Measurements from ENCODE around the gene GRK1.

The GRK1 gene

DNA sequence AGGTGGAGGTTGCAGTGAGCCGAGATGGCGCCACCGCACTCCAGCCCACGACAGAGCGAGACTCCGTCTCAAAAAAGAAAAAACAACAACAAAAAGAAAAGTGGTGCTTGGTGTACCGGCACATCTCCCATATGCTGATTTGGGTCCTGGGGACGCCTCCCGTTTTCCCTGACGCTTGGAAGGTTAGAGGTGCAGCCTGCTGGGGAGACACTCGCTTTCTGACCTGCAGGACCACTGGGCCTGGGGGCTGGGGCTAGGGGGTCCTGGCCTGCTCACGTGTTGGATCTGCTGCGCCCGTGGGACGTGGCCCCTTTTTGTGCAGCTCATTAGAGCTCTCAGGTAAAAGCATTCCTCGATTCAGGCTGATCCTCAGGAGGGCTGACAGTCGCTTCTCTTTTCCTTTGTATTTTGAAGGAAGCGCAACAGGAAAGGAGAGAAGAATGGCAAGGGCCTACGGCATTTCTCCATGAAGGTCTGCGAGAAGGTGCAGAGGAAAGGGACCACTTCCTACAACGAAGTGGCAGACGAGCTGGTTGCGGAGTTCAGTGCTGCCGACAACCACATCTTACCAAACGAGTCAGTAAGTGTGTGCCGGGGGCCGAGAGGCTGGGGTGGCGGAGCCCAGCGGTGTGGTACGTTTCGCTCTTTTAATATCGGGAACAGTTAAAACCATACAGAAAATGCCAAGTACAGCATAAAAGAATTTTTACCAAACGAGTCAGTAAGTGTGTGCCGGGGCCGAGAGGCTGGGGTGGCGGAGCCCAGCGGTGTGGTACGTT, 34.1 kb upstream of the GRK1 start:
- DNase-seq (ENCODE audit: low read depth, low spot score), result no peak

DNA sequence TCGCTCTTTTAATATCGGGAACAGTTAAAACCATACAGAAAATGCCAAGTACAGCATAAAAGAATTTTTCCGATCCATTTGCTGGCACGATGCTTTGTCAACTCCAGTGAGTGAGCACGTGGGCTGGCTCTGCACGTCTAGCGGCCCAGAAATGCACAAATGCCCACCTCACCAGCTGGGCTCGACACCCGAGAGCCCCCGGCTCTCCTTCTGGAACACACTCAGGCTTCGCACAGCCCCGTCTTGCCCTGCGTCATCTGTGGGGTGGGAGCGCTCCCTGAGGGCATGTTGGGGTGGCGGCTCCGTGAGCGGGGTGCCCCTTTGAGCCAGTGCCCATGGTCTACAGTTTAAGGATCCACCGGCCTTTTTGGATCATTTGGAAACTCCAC, 33.5 kb upstream of the GRK1 start:
- DNase-seq (ENCODE audit: low read depth, low spot score), result no peak

DNA sequence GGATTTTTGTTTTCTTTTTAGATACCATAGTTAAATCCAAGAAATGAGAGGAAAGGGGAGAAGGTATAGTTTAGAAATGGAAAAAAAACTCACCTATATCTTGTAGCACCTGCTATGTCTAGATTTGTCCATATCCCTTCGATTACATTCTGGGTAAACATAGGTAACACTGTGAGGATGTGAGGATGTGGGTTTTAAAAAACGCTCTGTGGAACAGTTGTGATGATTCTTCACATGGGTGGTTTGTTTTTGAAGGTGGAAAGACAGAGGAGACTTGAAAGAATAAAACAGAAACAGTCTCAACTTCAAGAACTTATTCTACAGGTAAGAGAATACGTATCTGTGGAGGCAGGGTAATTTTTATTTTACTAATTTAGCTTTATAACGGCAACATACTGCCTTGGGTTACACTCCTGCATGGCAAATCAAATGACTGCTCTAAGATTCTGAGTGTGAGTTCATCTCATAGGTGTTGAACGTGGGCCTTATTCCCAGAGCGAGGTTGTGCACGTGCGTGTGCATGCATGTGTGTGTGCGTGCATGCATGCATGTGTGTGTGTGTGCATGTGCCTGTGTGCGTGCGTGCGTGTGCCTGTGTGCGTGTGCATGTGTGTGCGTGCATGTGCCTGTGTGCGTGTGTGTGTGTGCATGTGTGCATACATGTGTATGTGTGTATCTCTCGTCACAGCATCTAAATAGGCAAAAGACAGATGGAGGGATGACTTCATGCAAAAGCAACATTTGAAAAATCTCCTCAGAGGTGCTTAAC, 32.6 kb upstream of the GRK1 start:
- no peak for DNase-seq (ENCODE audit: low read depth, low spot score)

DNA sequence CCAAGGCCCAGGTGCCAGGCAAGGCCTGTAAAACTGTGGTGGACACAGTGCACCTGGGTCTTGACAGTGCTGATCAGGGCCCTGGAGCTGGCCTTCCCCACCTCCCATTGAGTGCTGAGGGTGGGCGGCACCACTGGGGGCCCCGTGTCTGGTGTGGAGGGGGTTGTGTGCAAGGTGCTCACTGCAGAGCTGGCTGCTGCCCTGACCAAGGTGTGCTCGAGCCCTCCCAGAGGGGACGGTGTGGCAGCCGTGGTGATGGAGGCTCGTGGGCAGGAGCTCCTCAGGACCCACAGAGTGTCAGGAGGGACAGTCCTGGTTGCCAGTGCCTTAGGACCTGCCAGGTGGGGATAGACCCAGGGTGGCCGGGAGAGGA, 32.0 kb upstream of the GRK1 start:
- no peak for DNase-seq (ENCODE audit: low read depth, low spot score)

DNA sequence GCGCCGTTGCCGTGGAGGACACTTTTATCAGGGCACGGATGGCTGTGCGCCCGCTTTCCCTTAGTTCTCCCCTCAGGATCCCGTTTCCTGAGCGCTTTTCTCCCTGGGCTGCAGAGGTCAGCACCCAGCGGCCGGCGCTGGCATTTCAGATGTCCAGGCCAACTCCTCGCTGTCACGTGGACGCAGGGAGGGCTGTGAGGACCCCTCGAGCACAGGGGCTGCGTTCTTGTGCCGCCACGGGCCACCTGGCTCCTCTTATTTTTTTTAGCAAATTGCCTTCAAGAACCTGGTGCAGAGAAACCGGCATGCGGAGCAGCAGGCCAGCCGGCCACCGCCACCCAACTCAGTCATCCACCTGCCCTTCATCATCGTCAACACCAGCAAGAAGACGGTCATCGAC, 31.3 kb upstream of the GRK1 start:
- no peak for DNase-seq (ENCODE audit: low read depth, low spot score)

DNA sequence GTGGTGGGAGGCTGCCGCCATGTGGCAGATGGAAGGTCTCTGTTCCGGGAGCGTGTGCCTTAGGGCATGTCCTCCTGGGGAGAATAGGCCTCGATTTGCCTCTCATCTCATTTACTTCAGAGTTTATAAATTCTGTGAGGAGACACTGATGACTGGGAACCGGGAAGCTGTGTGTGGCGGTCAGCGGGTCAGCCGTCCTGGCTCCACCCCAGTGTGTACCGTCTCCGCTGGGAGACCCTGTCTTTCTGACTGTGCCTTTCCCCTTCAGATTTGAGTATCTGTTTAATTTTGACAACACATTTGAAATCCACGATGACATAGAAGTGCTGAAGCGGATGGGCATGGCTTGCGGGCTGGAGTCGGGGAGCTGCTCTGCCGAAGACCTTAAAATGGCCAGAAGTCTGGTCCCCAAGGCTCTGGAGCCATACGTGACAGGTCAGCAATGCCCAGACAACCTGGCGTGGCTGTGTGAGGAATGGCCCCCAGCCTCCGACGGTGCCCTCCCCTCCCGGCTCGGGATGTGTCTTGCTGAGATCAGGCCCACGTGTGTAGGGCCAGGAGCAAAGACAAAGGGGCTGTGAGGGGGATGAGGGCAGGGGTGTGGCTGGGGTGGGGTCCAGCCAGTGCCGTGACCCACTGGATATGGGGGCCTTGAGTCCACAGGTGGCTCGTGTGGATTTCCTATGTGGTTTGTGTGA, 30.6 kb upstream of the GRK1 start:
- no peak for DNase-seq (ENCODE audit: low read depth, low spot score)

DNA sequence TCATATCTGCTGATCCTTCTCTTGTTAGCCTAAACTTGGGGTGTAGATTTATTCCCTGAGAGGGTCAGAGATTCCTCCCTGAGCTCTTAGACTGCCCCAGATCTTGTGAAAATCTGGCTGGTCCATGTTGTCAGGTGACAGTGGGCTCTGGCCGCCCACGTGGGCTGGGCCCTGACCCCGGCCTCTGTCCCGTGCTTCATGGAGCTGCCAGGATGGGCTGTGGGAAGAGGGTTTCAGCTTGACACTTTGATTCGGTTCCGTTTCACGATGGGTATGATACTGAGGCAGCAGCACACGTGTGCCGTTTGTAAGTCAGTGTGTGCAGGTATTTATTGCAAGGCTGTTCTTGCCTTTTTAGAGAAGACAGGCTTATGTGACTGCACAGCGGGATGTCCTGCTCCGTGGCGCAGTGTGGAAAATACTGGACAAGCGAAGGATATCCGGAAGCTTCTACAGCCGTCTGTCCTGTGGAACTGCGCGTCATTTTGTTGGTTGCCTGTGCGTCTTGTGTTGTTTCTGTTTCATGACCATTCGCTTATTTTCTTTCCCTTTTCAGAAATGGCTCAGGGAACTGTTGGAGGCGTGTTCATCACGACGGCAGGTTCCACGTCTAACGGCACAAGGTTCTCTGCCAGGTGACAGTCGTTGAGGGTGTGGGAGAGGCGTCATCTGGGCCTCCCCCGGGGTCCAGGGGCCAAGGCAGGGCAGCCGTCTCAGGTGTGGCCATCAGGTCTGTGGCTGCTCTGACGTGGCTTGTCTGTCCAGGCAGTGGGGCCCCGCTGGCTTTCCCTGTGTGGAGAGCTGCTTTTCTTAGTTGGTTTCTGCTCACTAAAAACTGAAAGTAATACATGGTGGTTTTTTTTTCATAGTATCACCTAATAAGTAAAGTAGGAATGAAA, 29.5 kb upstream of the GRK1 start:
- no peak for DNase-seq (ENCODE audit: low read depth, low spot score)

DNA sequence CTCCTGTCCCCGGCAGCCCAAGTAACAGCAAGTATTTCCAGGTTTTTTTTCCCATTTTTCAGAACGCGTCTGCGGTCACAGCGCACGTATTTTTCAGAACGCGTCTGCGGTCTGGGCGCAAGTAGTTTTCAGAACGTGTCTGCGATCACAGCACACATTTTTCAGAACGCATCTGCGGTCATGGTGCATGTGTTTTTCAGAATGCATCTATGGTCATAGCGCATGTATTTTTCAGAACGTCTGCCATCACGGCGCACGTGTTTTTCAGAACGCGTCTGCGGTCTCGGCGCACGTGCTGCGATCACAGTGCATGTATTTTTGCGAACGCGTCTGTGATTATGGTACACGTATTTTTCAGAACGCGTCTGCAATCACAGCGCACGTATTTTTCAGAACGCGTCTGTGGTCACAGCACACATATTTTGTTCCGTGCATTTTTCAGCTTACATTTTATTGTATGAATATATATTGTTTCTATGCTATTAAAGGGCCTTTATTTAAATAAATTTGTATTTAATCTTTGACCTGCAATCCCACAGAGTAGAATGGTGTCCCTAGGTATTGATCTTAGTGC, 28.8 kb upstream of the GRK1 start:
- DNase-seq (ENCODE audit: low read depth, low spot score), result no peak

DNA sequence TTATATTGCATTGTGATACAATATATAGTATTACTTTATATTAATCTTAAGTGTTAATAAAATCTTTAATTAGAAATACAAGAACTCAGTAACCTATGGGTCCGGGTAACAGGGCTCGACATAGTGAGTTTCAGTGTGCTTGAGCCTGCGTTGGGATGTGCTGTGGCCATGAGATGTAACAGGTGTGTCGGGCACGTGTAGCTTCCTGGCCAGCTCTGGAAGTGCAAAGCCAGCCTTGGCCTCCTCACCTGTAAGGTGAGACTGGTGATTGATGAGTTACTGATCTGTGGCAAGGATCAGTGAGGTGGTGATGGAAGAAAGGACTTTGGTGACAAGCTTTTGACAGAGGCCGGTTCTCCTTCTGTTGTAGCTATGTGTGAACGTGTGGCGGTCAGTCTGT, 28.2 kb upstream of the GRK1 start:
- DNase-seq (ENCODE audit: low read depth, low spot score), result no peak

DNA sequence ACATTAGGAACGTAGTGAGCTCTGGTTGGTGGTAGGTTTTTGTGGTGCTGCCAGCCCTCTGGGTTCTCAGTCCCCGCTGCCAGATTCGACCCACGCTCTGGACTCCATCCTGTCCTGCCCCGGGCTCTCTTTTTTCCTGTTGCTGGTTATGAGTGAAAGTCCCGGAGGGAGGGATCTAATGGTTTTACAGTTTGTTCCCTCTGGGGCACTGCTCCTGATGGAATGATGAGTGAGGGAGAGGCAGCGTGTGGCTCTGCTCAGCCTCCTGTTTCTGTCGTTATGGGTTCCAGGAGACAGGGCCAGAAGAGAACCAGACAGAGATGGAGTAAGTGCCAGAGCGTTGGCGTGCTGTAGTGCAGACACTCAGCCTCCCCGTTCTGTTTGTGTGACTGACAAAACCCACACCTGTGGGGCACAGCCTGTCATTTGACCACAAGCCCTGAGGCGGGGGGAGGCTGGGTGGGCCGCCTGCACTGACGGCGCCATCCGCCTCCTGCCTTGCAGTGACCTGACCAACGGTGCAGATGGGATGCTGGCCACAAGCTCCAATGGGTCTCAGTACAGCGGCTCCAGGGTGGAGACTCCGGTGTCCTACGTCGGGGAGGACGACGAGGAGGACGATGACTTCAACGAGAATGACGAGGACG, 27.3 kb upstream of the GRK1 start:
- no peak for DNase-seq (ENCODE audit: low read depth, low spot score)

DNA sequence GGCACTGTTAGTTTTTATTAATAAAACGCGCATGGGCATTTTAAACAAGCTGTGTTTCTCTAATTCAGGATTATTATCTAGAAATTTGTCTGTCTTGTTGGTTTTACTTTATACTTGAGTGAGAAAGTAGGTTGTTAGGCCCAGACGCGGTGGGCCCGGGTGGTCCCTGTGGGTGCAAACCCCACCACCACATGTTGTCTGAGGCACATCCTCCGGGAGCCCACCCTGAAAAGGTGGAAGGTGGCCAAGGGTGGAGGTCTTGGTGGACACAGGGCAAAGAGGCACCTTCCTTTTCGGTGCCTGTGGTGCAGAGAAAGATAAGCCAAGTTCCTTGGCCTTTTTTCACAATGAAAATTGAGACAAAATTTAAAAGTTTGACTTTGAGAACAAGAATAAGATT, 25.6 kb upstream of the GRK1 start:
- no peak for DNase-seq (ENCODE audit: low read depth, low spot score)

DNA sequence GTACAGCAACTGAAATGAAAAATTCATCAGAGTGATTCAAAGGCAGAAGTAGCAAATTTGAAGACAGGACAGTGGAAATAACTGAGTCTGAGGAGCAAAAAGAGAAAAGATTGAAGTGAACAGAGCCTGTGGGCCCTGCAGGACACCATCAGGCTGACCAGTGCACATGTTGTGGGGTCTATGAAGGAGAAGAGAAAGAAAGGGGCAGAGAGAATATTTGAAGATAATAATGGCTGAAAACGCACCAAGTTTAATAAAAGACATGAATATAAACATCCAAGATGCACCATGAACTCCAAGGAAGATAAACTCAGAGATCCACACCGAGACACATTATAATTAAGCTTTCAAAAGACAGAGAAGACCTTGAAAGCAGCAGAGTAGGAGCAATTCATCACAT, 24.5 kb upstream of the GRK1 start:
- DNase-seq (ENCODE audit: low read depth, low spot score), result no peak

DNA sequence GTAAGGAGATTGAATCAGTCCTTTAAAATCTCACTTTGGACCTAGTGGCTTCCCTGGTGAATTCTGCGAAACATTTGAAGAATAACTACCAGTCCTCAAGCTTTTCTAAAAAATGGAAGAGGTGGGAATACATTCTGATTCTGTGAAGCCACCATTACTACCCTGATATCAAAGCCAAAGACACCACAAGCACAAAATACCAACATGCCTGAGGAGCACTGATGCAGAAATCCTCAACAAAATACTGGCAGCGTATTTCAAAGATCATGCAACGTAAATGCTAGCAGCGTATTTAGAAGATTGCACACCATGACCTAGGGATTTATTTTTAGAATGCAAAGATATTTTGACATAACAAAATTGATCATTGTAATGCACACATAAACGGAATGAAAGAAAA, 23.4 kb upstream of the GRK1 start:
- DNase-seq (ENCODE audit: low read depth, low spot score), result no peak

DNA sequence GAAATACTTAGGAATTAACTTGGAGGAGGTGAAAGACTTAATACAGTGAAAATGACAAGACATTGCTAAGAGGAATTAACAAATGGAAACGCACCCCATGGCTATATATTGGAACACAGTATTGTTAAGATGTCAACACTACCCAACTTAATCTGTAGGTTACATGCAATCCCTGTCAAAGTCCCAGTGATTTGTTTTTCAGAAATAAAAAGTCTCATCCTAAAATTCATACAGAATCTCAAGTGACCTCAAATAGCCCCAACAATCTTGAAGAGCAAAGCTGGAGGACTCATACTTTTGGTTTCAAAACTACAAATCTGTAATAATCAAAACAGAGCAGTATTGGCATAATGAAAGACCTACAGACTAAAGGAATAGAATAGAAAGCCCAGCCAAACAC, 22.2 kb upstream of the GRK1 start:
- no peak for DNase-seq (ENCODE audit: low read depth, low spot score)

DNA sequence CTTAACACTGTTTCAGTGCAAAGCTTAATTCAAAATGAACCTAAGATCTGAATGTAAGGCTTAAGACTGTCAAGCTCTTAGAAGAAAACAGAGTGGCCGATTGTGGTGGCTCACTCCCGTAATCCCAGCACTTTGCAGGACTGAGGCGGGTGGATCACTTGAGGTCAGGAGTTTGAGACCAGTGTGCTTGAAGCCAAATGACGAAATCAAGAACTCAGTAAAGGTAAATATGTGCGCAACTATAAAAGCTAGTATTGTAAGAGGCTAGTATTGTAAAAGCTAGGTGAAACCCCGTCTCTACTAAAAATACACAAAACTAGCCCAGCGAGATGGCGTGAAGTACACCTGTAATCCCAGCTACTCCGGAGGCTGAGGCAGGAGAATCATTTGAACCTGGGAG, 21.7 kb upstream of the GRK1 start:
- no peak for DNase-seq (ENCODE audit: low read depth, low spot score)

DNA sequence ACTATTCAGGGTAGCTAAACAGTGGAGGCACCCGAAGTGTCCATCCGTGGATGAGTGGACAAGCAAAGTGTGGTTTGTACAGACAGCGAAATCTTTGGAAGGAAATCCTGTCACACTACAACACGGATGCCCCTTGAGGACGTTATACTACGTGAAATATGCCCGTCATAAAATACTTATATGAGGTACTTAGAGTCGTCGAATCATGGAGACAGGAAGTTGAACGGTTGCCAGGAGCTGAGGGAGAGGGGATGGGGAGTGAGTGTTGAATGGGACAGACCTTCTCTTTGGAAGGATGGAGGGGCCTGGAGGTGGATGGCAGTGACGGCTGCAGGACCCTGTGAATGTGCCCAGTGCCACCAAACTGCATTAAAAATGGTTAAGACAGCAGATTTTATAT, 20.6 kb upstream of the GRK1 start:
- no peak for DNase-seq (ENCODE audit: low read depth, low spot score)

DNA sequence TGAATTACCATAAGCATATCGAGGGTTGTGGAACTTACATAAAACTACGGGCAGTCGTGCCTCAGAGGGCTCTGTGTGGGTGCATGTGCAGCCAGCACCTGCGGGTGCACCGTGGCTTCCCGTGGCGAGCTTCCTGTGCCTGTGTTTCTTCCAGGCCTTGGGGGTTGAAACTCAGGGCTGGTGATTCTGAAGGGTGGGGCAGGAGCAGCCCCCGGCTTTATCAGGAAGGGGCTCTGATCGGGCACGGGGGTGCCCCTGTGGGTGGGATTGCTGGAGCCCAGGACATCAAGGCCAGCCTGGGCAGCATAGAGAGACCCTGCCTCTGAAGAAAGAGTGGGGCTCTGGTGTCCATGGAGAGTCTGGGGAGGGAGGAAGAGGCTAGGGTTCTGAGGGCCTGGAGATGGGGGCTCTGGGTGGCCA, 20.1 kb upstream of the GRK1 start:
- no peak for DNase-seq (ENCODE audit: low read depth, low spot score)

DNA sequence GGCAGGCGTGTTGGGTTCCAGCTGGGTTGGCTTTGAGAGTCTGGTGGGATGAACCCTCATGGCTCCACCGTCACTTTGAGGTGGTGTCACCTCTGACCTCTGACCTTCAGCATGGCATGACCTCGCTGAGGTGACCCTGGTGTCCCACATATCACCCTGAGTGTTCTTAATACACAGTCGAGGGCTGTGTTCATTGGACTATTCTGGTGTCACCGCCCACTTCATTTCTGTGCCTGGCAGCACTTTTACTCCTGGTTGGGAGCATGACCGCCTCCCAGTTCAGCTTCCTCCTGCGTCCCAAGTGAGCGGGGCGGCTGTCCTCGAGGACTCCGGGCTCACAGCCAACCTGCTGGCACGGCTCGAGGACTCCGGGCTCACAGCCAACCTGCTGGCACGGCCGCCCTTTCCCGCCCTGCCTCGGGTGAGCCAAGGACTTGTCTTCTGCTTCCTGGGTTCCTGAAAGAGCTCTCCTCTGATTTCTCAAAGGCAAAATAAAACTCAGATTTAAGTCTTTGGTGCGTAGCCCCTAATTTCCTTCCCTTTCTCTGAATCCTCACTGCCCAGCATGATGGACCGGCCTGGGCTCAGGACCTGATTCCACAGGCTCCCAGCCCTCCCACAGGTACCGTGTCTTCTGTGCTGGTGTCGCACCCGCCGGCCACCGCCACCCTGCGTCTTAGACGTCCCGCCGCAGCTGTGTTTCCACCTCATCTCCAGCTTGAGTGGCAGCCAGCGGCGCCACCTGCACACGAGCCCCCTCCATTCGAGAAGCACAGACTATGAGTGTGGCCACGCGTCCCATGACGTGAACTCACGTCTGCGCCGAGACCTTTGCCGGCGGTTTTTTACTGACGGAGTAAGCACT, 19.4 kb upstream of the GRK1 start:
- no peak for DNase-seq (ENCODE audit: low read depth, low spot score)

DNA sequence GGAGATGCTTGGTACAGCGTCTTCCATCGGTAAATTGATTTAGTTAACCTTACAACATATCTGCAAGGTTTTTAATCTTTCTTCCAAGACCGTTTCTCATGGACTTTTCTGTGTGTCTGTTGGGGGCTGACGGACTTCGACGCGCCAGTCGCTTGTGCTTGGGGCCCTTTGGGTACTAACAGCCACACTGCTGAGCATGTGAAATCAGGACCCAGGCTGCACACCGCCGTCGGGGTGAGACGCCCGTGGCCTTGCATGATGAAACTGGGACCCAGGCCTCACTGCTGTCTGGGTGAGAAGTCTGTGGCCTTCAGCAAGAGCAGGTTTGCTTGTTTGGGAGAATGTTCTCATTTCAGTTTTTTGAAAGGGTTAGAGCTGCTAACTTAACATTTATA, 18.8 kb upstream of the GRK1 start:
- no peak for DNase-seq (ENCODE audit: low read depth, low spot score)

DNA sequence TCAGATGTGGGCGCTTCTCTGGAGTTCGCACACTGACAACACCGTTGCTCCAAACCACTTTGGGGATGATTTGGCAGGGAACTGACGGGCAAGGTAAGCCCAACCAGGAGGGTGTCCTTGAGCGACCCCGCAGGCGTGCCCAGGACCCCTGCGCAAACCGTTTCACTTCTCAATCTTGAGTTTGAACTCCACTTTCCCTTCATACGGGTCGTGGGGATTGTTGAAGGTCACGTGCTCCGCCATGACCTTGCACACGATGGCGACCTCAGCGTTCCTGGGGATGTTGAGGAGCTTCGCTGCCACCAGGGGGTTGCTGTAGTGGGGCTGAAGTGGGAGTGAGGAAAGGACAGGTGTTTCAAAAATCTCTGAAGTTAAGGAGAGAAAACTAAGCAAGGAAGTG, 17.8 kb upstream of the GRK1 start:
- DNase-seq (ENCODE audit: low read depth, low spot score), result no peak

All from ELF-1 (cell line).